HEK293 (cell line): ENCODE measurements around the gene SLC17A5.

Experiments
- BCL11B ChIP-seq: fragments of 450-650 bp; formaldehyde crosslinking; IDR thresholded peaks from 2 replicates; pipeline ENCODE4 v1.5.1; 2016; ENCODE audit warnings: low read depth, missing biosample characterization, missing genetic modification characterization
- EGR2 ChIP-seq: fragments of 450-650 bp; formaldehyde crosslinking; IDR thresholded peaks from 2 replicates; pipeline ENCODE4 v1.5.1; 2016; ENCODE audit warnings: low read depth, missing biosample characterization, missing genetic modification characterization
- KLF1 ChIP-seq: fragments of 450-650 bp; formaldehyde crosslinking; IDR thresholded peaks from 2 replicates; pipeline ENCODE4 v1.5.1; 2016; ENCODE audit warnings: missing biosample characterization, missing genetic modification characterization
- KLF10 ChIP-seq: fragments of 450-650 bp; IDR thresholded peaks from 2 replicates; pipeline ENCODE4 v1.5.1; 2018; ENCODE audit warnings: missing biosample characterization, mild to moderate bottlenecking, missing genetic modification characterization
- REPIN1 ChIP-seq: fragments of 450-650 bp; formaldehyde crosslinking; IDR thresholded peaks from 2 replicates; pipeline ENCODE4 v1.5.1; 2017; ENCODE audit warnings: missing biosample characterization, missing genetic modification characterization, low read depth
- SP2 ChIP-seq: fragments of 450-650 bp; formaldehyde crosslinking; IDR thresholded peaks from 2 replicates; pipeline ENCODE4 v1.5.1; 2016; ENCODE audit warnings: missing biosample characterization, missing genetic modification characterization
- TCF7L2 ChIP-seq: IDR thresholded peaks from 2 replicates; pipeline ENCODE4 v1.6.1; 2011; ENCODE audit warnings: low read depth, mild to moderate bottlenecking, inconsistent platforms, low read length, moderate library complexity, borderline replicate concordance
- ZNF223 ChIP-seq: fragments of 450-650 bp; formaldehyde crosslinking; IDR thresholded peaks from 2 replicates; pipeline ENCODE4 v1.5.1; 2016; ENCODE audit warnings: missing biosample characterization, missing genetic modification characterization
- ZNF248 ChIP-seq: fragments of 450-650 bp; formaldehyde crosslinking; IDR thresholded peaks from 2 replicates; pipeline ENCODE4 v1.5.1; 2017; ENCODE audit warnings: missing biosample characterization, missing genetic modification characterization
- ZNF366 ChIP-seq: fragments of 450-650 bp; formaldehyde crosslinking; conservative IDR thresholded peaks from 2 replicates; pipeline ENCODE4 v1.5.1; 2016; ENCODE audit warnings: missing biosample characterization, missing genetic modification characterization
- ZNF501 ChIP-seq: fragments of 450-650 bp; formaldehyde crosslinking; IDR thresholded peaks from 2 replicates; pipeline ENCODE4 v1.5.1; 2016; ENCODE audit warnings: missing biosample characterization, missing genetic modification characterization
- ZNF561 ChIP-seq: fragments of 450-650 bp; IDR thresholded peaks from 2 replicates; pipeline ENCODE4 v1.5.1; 2018; ENCODE audit warnings: missing biosample characterization, missing genetic modification characterization, borderline replicate concordance
- ZNF76 ChIP-seq: fragments of 450-650 bp; formaldehyde crosslinking; IDR thresholded peaks from 2 replicates; pipeline ENCODE4; 2016; ENCODE audit warnings: low read depth, missing biosample characterization, missing genetic modification characterization, borderline replicate concordance
- ZNF785 ChIP-seq: fragments of 450-650 bp; formaldehyde crosslinking; IDR thresholded peaks from 2 replicates; pipeline ENCODE4 v1.5.1; 2016; ENCODE audit warnings: missing biosample characterization, missing genetic modification characterization
- ZXDB ChIP-seq: fragments of 450-650 bp; formaldehyde crosslinking; IDR thresholded peaks from 2 replicates; pipeline ENCODE4 v1.5.1; 2016; ENCODE audit warnings: missing biosample characterization, missing genetic modification characterization
- TF ChIP-seq, protein P1 (sequence below): fragments of 450-650 bp; formaldehyde crosslinking; IDR thresholded peaks from 2 replicates; pipeline ENCODE4 v1.5.1; 2017; ENCODE audit warnings: missing biosample characterization, missing genetic modification characterization
- TF ChIP-seq, protein P2 (sequence below): fragments of 450-650 bp; formaldehyde crosslinking; IDR thresholded peaks from 2 replicates; pipeline ENCODE4 v1.5.1; 2016; ENCODE audit warnings: missing biosample characterization, missing genetic modification characterization
- TF ChIP-seq, protein P3 (sequence below): fragments of 450-650 bp; formaldehyde crosslinking; IDR thresholded peaks from 2 replicates; pipeline ENCODE4 v1.5.1; 2016; ENCODE audit warnings: missing biosample characterization, missing genetic modification characterization
- TF ChIP-seq, protein P4 (sequence below): fragments of 450-650 bp; formaldehyde crosslinking; IDR thresholded peaks from 2 replicates; pipeline ENCODE4 v1.5.1; 2016; ENCODE audit warnings: missing biosample characterization, missing genetic modification characterization

The SLC17A5 gene

DNA sequence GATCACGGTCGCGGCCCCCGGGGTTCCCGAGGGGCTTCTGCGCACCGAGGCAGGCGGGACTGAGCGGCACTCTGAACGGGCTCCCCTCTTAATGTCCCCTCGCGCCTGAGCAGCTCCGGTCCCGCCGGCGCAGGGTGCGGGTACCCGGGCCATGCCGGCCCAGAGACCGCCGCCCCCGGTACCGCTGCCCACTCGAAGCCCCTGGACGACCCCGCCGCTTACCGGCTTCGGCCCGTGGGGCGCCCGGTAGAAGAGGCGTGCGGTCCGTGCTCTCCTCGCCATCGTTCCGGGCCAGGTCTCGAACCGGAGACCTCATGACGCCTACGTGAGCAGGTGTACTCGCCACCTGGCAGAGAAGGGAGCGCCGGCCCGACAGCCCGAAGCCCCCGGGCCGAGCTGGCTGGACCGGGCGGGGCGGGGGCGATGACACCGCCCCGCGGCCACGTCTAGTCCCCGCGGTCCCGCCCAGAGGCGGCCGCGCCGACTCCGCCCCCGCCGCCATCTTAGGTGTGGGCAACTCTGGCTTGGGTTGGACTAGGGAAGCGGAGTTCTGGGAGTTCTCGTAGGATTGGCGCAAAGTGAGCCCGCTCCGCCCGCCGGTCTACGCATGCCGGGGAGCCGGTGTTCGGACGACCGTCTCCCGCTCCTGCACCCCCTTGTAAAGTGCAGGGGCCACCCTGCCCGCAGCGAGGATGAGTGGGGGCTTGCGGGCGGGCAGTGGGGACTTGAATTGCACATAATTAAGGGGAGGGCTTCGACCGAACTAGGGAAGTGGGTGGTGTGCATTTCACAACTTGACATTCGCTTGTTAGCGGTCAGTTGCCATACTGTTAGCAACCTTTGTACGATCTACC lies at the start of gene SLC17A5 (continued):
- TF ChIP-seq SP2 (peak; percentile 79), TCF7L2 (no peak), ZNF561 (tag by site-specific recombination) (0 out of 2 replicates have a peak, but pooled peaks have one; percentile 65), KLF1 (tag by site-specific recombination) (peak; percentile 35), ZNF248 (tag by site-specific recombination) (no peak), REPIN1 (tag by site-specific recombination) (peak; percentile 72; the same call in 1 of the 2 replicates), ZNF223 (tag by site-specific recombination) (peak; percentile 99), ZNF366 (tag by site-specific recombination) (peak; percentile 49; the same call in 1 of the 2 replicates), BCL11B (tag by site-specific recombination) (no peak), KLF10 (tag by site-specific recombination) (peak; percentile 61; the same call in 1 of the 2 replicates), ZNF76 (tag by site-specific recombination) (peak; percentile 89), ZXDB (tag by site-specific recombination) (peak; percentile 93), ZNF785 (tag by site-specific recombination) (0 out of 2 replicates have a peak, but pooled peaks have one; percentile 27), EGR2 (tag by site-specific recombination) (peak; percentile 43), ZNF501 (peak; percentile 91)
- TF ChIP-seq, protein P1, sequence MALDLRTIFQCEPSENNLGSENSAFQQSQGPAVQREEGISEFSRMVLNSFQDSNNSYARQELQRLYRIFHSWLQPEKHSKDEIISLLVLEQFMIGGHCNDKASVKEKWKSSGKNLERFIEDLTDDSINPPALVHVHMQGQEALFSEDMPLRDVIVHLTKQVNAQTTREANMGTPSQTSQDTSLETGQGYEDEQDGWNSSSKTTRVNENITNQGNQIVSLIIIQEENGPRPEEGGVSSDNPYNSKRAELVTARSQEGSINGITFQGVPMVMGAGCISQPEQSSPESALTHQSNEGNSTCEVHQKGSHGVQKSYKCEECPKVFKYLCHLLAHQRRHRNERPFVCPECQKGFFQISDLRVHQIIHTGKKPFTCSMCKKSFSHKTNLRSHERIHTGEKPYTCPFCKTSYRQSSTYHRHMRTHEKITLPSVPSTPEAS (tag by site-specific recombination), result peak; percentile 33; the same call in 1 of the 2 replicates
- TF ChIP-seq, protein P2, sequence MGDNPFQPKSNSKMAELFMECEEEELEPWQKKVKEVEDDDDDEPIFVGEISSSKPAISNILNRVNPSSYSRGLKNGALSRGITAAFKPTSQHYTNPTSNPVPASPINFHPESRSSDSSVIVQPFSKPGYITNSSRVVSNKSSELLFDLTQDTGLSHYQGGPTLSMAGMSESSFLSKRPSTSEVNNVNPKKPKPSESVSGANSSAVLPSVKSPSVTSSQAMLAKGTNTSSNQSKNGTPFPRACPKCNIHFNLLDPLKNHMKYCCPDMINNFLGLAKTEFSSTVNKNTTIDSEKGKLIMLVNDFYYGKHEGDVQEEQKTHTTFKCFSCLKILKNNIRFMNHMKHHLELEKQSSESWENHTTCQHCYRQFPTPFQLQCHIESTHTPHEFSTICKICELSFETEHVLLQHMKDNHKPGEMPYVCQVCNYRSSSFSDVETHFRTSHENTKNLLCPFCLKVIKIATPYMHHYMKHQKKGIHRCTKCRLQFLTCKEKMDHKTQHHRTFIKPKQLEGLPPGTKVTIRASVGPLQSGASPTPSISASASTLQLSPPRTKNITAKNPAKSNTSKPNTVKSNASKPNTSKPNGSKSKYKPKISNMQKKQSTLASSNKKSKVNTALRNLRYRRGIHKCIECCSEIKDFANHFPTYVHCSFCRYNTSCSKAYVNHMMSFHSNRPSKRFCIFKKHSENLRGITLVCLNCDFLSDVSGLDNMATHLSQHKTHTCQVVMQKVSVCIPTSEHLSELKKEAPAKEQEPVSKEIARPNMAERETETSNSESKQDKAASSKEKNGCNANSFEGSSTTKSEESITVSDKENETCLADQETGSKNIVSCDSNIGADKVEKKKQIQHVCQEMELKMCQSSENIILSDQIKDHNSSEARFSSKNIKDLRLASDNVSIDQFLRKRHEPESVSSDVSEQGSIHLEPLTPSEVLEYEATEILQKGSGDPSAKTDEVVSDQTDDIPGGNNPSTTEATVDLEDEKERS (tag by site-specific recombination), result 0 out of 2 replicates have a peak, but pooled peaks have one; percentile 29
- TF ChIP-seq, protein P3, sequence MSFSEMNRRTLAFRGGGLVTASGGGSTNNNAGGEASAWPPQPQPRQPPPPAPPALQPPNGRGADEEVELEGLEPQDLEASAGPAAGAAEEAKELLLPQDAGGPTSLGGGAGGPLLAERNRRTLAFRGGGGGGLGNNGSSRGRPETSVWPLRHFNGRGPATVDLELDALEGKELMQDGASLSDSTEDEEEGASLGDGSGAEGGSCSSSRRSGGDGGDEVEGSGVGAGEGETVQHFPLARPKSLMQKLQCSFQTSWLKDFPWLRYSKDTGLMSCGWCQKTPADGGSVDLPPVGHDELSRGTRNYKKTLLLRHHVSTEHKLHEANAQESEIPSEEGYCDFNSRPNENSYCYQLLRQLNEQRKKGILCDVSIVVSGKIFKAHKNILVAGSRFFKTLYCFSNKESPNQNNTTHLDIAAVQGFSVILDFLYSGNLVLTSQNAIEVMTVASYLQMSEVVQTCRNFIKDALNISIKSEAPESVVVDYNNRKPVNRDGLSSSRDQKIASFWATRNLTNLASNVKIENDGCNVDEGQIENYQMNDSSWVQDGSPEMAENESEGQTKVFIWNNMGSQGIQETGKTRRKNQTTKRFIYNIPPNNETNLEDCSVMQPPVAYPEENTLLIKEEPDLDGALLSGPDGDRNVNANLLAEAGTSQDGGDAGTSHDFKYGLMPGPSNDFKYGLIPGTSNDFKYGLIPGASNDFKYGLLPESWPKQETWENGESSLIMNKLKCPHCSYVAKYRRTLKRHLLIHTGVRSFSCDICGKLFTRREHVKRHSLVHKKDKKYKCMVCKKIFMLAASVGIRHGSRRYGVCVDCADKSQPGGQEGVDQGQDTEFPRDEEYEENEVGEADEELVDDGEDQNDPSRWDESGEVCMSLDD (tag by site-specific recombination), result peak; percentile 85
- TF ChIP-seq, protein P4, sequence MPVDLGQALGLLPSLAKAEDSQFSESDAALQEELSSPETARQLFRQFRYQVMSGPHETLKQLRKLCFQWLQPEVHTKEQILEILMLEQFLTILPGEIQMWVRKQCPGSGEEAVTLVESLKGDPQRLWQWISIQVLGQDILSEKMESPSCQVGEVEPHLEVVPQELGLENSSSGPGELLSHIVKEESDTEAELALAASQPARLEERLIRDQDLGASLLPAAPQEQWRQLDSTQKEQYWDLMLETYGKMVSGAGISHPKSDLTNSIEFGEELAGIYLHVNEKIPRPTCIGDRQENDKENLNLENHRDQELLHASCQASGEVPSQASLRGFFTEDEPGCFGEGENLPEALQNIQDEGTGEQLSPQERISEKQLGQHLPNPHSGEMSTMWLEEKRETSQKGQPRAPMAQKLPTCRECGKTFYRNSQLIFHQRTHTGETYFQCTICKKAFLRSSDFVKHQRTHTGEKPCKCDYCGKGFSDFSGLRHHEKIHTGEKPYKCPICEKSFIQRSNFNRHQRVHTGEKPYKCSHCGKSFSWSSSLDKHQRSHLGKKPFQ (tag by site-specific recombination), result peak; percentile 30; the same call in 1 of the 2 replicates
- TF ChIP-seq, all 188 proteins: peak for 64
